GM15510 (cell line): ENCODE data around the gene DENND1A.

Source experiments
- POLR2A ChIP-seq: IDR thresholded peaks from 3 replicates; pipeline ENCODE4 v1.6.1; 2011; ENCODE audit warnings: borderline replicate concordance; ENCODE audit not compliant: insufficient read length; ENCODE audit errors: extremely low read depth

The DENND1A gene

GRCh38 chr9:123335193-123335985 is 594.5 kb downstream of the DENND1A start:
- no peak for TF ChIP-seq POLR2A

- TF ChIP-seq POLR2A: no peak
These were observed 595.3 kb downstream of the DENND1A start for GRCh38 chr9:123334639-123335038.

- no peak for TF ChIP-seq POLR2A
These were observed 598.4 kb downstream of the DENND1A start for GRCh38 chr9:123331346-123332060.
